NCI-H345 treated with DMSO at 0.1 percent for 48 hours (cell line): Measurements from ENCODE around the gene MUL1.

Source experiments
- DNase-seq: peaks from one replicate; lab custom pipeline; 2025; ENCODE audit not compliant: unreplicated experiment; lab: John Stamatoyannopoulos, UW

MUL1 gene

GRCh38 chr1:20472860-20473711 is 34.9 kb downstream of the MUL1 start:
- no peak for DNase-seq

- no peak for DNase-seq
Observed at GRCh38 chr1:20472121-20472520, 35.8 kb downstream of the MUL1 start.

DNA sequence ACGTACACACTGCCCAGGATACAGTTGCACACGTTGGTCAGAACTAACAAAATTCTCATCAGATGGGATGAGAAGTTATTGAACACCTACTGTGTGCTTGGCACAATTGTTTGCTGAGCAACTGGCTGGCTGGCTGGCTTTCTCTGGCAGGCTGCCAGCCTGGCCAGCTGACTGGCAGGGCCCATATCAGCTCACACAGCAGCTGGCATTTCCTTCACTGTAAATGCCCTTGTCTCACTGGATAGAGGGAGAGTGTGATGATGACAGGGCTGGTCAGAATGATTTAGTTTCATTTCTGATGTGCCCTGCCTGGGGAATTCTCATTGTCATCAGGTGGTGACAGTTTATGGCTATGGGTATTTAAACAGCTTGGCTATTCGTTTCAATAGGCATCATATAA is 37.8 kb downstream of the MUL1 start:
- peak; percentile 69 for DNase-seq

GRCh38 chr1:20469406-20470076 is 38.4 kb downstream of the MUL1 start:
- no peak for DNase-seq

DNA sequence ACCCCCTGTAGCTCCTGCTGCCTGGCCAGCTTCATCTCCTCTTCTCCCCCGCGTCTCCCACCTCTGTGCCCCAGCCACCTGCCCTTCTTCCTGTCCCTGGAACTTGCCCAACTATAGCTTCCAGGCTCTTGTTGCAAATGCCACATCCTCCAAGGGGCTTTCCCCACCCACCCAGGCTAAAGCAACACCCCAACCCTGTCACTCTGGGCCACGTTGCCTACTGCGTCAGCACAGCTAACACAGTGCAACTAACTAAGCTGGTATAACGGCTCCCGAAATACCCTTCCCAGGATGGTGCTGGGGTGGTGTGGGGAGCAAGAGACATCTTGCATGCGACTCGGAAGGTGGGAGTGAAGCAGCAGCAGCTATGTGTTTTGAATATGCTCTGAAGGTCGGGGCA is 41.7 kb downstream of the MUL1 start:
- DNase-seq = no peak

- DNase-seq = no peak
Observed at GRCh38 chr1:20465187-20465586, 42.8 kb downstream of the MUL1 start.

DNA sequence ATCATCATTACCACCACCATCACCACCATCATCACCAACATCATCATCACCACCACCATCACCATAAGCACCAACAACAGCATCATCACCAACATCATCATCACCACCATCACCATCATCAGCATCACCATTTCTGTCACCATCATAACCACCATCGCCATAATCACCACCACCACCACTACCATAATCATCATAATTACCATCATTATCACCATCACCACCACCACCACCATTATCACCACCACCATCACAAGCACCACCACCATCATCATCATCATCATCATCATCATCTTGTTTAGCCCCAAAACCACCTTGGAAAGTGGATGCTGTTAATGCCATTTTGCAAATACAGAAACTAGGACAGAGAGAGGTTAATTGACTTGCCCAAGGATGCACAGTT is 44.4 kb downstream of the MUL1 start:
- no peak for DNase-seq

GRCh38 chr1:20462397-20462796 is 45.6 kb downstream of the MUL1 start:
- DNase-seq = no peak

GRCh38 chr1:20458717-20459116 is 49.2 kb downstream of the MUL1 start:
- no peak for DNase-seq

DNA sequence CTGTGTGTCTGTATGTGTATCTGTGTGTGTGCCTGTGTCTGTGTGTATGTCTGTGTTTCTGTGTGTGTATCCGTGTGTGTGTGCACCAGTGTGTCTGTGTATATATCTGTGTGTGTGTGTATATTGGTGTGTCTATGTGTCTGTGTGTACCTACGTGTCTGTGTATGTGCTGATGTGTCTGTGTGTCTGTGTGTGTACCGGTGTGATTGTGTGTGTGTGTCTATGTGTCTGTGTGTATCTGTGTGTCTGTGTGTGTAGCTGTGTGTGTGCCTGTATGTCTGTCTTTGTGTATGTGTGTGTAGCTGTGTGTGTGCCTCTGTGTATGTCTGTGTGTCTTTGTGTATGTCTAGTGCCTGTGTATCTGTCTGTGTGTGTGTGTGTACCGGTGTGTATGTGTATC is 53.9 kb downstream of the MUL1 start:
- DNase-seq = no peak

DNA sequence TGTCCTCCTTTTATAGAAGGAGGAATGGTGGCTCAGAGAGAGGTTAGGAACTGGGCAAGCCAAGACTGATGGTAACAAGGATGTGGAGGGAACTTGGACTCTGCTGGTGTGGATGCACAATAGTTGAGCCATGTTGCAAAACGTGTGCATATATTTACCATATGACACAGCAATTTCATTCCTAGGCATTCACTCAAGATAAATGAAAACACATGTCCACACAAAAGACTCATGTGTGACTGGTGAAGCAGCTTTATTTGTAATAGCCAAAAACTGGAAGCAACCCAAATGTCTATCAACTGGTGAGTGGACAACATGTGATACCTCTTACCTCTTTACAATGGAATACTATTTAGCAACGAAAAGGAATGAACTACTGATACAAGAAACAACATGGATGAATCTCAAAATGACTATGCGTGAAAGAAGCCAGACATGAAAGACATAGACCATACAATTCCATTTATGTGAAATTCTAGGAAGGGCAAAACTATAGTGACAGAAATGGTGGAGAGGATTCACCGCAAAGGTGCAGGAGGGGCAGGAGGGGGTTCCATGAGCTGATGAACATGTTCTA is 58.1 kb downstream of the MUL1 start:
- no peak for DNase-seq
